ENCODE measurements around the gene TEN1.

TEN1 gene

DNA sequence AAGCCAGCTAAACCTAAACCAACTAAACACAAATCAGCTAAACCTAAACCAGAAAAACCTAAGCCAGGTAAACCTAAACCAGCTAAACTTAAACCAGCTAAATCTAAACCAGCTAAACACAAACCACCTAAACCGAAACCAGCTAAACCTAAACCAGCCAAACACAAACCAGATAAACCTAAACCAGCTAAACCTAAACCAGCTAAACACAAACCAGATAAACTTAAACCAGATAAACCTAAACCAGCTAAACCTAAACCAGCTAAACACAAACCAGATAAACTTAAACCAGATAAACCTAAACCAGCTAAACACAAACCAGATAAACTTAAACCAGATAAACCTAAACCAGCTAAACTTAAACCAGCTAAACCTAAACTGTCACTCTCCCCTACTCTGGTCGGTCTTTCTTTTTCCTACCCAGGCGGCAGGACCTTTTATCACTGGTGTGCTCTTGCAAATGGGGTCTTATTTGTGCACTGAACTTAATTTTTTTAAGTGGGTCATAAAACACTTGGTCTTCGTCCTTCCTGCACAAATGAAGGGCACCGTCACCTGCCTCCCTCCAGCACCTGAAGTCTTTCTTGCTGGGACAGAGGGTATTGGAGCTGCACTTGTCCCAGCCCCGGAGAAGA, 40.9 kb downstream of the TEN1 start:
- no peak overlapping the region for H3K4me3 ChIP-seq (ENCODE audit: low read length)
- H3K27me3 ChIP-seq (ENCODE audit: insufficient read depth, low read length) = no peaks in the 10 kb centered on the region
- no peak overlapping the region for H3K27ac ChIP-seq (ENCODE audit: low read depth, low read length)
- no peaks in the 10 kb centered on the region for H3K36me3 ChIP-seq (ENCODE audit: insufficient read depth, low read length)
- no peaks in the 10 kb centered on the region for H3K9me3 ChIP-seq (ENCODE audit: insufficient read depth, low read depth, low read length)
- H3K4me1 ChIP-seq (ENCODE audit: insufficient read depth, low read length) = no peaks in the 10 kb centered on the region
- no peak overlapping the region for H3K9ac ChIP-seq (ENCODE audit: low read depth, low read length)
- 89% methylated on average over 6 of the region's 6 CpGs for whole genome bisulfite sequencing

GRCh38 chr17:76022285-76022684, 43.2 kb downstream of the TEN1 start:
- no peak overlapping the region for H3K4me3 ChIP-seq (ENCODE audit: low read length)
- no peaks in the 10 kb centered on the region for H3K27me3 ChIP-seq (ENCODE audit: insufficient read depth, low read length)
- no peak overlapping the region for H3K9ac ChIP-seq (ENCODE audit: low read depth, low read length)
- H3K4me1 ChIP-seq (ENCODE audit: insufficient read depth, low read length) = no peaks in the 10 kb centered on the region
- H3K36me3 ChIP-seq (ENCODE audit: insufficient read depth, low read length) = no peaks in the 10 kb centered on the region
- no peak overlapping the region for H3K27ac ChIP-seq (ENCODE audit: low read depth, low read length)
- 90% methylated on average over 24 of the region's 24 CpGs for WGBS
- H3K9me3 ChIP-seq (ENCODE audit: insufficient read depth, low read depth, low read length) = no peaks in the 10 kb centered on the region

- no peaks in the 10 kb centered on the region for H3K9me3 ChIP-seq (ENCODE audit: insufficient read depth, low read depth, low read length)
- no peak overlapping the region for H3K4me3 ChIP-seq (ENCODE audit: low read length)
- no peaks in the 10 kb centered on the region for H3K36me3 ChIP-seq (ENCODE audit: insufficient read depth, low read length)
- H3K4me1 ChIP-seq (ENCODE audit: insufficient read depth, low read length) = no peaks in the 10 kb centered on the region
- 94% methylated on average over 27 of the region's 28 CpGs for WGBS
- H3K27ac ChIP-seq (ENCODE audit: low read depth, low read length) = no peak overlapping the region
- H3K27me3 ChIP-seq (ENCODE audit: insufficient read depth, low read length) = no peaks in the 10 kb centered on the region
- no peak overlapping the region for H3K9ac ChIP-seq (ENCODE audit: low read depth, low read length)
Observed at GRCh38 chr17:76022973-76023899, 44.2 kb downstream of the TEN1 start.

DNA sequence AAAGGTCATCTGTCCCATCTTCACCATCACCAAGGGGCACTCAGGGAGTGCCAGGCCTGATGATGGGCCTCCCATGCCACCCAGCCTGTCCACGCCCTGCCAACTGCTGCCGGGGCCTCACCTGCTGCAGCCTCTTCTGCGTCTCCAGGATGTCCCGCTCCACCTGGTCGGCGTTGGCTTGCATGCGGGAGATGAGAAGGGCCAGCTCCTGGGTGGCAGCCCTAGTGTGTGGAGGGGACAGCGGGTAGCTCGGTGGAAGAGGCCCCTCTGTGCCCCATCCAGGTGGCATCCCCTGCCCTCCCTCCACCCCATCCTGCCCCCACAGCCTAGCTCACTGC, 44.8 kb downstream of the TEN1 start:
- 95% methylated on average over 8 of the region's 9 CpGs for WGBS
- no peak overlapping the region for H3K9ac ChIP-seq (ENCODE audit: low read depth, low read length)
- H3K9me3 ChIP-seq (ENCODE audit: insufficient read depth, low read depth, low read length) = no peaks in the 10 kb centered on the region
- no peaks in the 10 kb centered on the region for H3K27me3 ChIP-seq (ENCODE audit: insufficient read depth, low read length)
- no peak overlapping the region for H3K27ac ChIP-seq (ENCODE audit: low read depth, low read length)
- no peaks in the 10 kb centered on the region for H3K4me1 ChIP-seq (ENCODE audit: insufficient read depth, low read length)
- no peaks in the 10 kb centered on the region for H3K36me3 ChIP-seq (ENCODE audit: insufficient read depth, low read length)
- no peak overlapping the region for H3K4me3 ChIP-seq (ENCODE audit: low read length)

GRCh38 chr17:76024353-76024752, 45.3 kb downstream of the TEN1 start:
- Histone ChIP-seq H3K9ac (ENCODE audit: low read depth, low read length) (no peak overlapping the region), H3K4me3 (ENCODE audit: low read length) (no peak overlapping the region), H3K9me3 (ENCODE audit: insufficient read depth, low read depth, low read length) (no peaks in the 10 kb centered on the region), H3K27ac (ENCODE audit: low read depth, low read length) (no peak overlapping the region), H3K36me3 (ENCODE audit: insufficient read depth, low read length) (no peaks in the 10 kb centered on the region), H3K27me3 (ENCODE audit: insufficient read depth, low read length) (no peaks in the 10 kb centered on the region), H3K4me1 (ENCODE audit: insufficient read depth, low read length) (no peaks in the 10 kb centered on the region)
- WGBS = 90% methylated on average over 9 of the region's 9 CpGs

DNA sequence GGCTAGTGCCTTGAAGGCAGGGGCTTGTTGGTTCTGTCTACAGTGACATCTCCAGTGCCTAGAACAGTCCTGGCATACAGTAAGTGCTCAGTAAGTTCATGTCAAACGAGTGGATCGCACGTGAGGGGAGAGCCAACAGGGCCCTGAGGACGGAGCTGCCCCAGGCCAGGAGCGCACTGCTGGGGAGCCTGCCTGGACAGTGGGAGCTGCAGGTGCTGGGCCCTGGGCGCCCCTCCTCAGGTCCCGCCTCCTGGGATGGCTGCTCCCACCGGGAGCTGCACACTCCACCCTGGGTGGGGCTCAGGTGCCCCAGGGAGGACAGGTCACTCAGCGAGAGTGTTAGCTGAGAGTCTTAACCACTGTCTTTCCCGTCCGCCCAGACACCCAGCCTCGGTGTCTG, 46.3 kb downstream of the TEN1 start:
- Histone ChIP-seq H3K4me3 (ENCODE audit: low read length) (no peak overlapping the region), H3K9ac (ENCODE audit: low read depth, low read length) (no peak overlapping the region), H3K36me3 (ENCODE audit: insufficient read depth, low read length) (no peaks in the 10 kb centered on the region), H3K9me3 (ENCODE audit: insufficient read depth, low read depth, low read length) (no peaks in the 10 kb centered on the region), H3K27ac (ENCODE audit: low read depth, low read length) (no peak overlapping the region), H3K27me3 (ENCODE audit: insufficient read depth, low read length) (no peaks in the 10 kb centered on the region), H3K4me1 (ENCODE audit: insufficient read depth, low read length) (peaks cover 6% of the 10 kb centered on the region; the same call in 1 of the 2 replicates)
- 95% methylated on average over 12 of the region's 12 CpGs for WGBS

- H3K4me1 ChIP-seq (ENCODE audit: insufficient read depth, low read length) = peaks cover 6% of the 10 kb centered on the region; the same call in 1 of the 2 replicates
- H3K27me3 ChIP-seq (ENCODE audit: insufficient read depth, low read length) = no peaks in the 10 kb centered on the region
- no peak overlapping the region for H3K4me3 ChIP-seq (ENCODE audit: low read length)
- 92% methylated on average over 15 of the region's 15 CpGs for WGBS
- H3K27ac ChIP-seq (ENCODE audit: low read depth, low read length) = no peak overlapping the region
- no peaks in the 10 kb centered on the region for H3K36me3 ChIP-seq (ENCODE audit: insufficient read depth, low read length)
- H3K9ac ChIP-seq (ENCODE audit: low read depth, low read length) = no peak overlapping the region
- no peaks in the 10 kb centered on the region for H3K9me3 ChIP-seq (ENCODE audit: insufficient read depth, low read depth, low read length)
Observed at GRCh38 chr17:76026714-76027158, 47.7 kb downstream of the TEN1 start.

GRCh38 chr17:76027159-76027839, 48.3 kb downstream of the TEN1 start, which contains the start of gene EVPL:
TSS of gene EVPL (minus strand) at chr17:76027306. CDS start at chr17:76027198, 108 bp downstream.
- peaks cover 6% of the 10 kb centered on the region; the same call in 1 of the 2 replicates for H3K4me1 ChIP-seq (ENCODE audit: insufficient read depth, low read length)
- H3K27ac ChIP-seq (ENCODE audit: low read depth, low read length) = no peak within 1 kb of the TSS
- no peak within 1 kb of the TSS for H3K4me3 ChIP-seq (ENCODE audit: low read length)
- H3K36me3 ChIP-seq (ENCODE audit: insufficient read depth, low read length) = no peaks in the 10 kb centered on the region
- H3K27me3 ChIP-seq (ENCODE audit: insufficient read depth, low read length) = no peaks in the 10 kb centered on the region
- 86% methylated on average over 24 of the region's 24 CpGs for WGBS
- H3K9ac ChIP-seq (ENCODE audit: low read depth, low read length) = no peak within 1 kb of the TSS
- no peaks in the 10 kb centered on the region for H3K9me3 ChIP-seq (ENCODE audit: insufficient read depth, low read depth, low read length)

DNA sequence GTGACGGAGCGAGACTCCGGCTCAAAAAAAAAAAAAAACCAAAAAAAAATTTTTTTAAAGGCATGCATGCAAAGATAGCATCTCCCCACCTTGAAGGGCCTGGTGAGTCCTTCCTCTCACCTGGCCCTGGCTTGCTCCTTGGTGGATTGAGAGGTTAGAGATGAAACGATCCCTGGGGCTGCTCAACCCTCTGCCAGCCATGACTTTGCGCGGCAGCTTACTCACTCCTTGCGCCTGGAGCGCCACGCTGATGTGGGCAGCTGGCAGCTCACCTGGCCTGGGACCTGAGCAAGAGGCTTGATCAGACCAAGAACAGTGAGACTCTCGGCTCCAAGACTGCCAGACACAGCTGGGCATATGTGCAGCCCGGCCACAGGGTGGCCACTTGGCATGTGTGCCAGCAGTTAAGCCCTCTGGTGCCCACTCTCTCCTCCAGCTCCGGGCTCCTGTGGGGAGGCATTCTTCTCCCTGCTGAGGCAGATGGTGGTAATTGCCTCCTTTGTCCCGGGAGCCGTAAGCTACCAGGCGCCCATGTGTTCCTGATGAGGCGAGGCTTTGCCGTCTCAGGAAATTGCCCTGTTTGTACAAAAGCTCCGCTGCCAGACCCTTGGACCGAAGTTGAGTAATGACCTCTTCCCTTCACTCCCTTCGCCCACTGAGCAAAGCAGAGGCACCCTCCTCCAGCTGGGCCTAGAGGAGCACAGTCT, 53.2 kb downstream of the TEN1 start:
- no peaks in the 10 kb centered on the region for H3K27me3 ChIP-seq (ENCODE audit: insufficient read depth, low read length)
- WGBS = 94% methylated on average over 20 of the region's 20 CpGs
- no peak overlapping the region for H3K9ac ChIP-seq (ENCODE audit: low read depth, low read length)

DNA sequence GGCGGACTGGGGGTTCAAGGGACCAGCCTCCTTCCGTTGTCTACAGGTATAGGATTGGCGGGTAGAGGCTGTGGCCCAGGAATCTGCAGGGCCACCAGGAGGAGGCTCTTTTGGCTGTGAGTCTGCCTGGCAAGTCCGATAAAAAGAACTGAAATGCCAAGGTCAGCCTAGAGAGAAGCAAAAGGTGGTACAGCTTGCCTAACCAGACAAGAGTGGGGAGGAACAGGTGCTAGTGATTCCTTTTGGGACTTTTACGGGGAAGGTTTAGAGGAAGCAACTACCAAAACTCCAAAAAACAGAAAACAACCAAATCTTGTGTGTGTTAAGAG, 53.7 kb downstream of the TEN1 start:
- Histone ChIP-seq H3K4me3 (ENCODE audit: low read length) (no peak overlapping the region), H3K36me3 (ENCODE audit: insufficient read depth, low read length) (no peaks in the 10 kb centered on the region), H3K4me1 (ENCODE audit: insufficient read depth, low read length) (peaks cover 14% of the 10 kb centered on the region), H3K9ac (ENCODE audit: low read depth, low read length) (no peak overlapping the region), H3K27ac (ENCODE audit: low read depth, low read length) (no peak overlapping the region), H3K9me3 (ENCODE audit: insufficient read depth, low read depth, low read length) (no peaks in the 10 kb centered on the region), H3K27me3 (ENCODE audit: insufficient read depth, low read length) (no peaks in the 10 kb centered on the region)
- 94% methylated on average over 4 of the region's 5 CpGs for WGBS

More for the DNA sequence above, 53.2 kb downstream of the TEN1 start:
- Histone ChIP-seq H3K4me3 (ENCODE audit: low read length) (no peak overlapping the region), H3K27ac (ENCODE audit: low read depth, low read length) (no peak overlapping the region), H3K4me1 (ENCODE audit: insufficient read depth, low read length) (peaks cover 14% of the 10 kb centered on the region), H3K9me3 (ENCODE audit: insufficient read depth, low read depth, low read length) (no peaks in the 10 kb centered on the region), H3K36me3 (ENCODE audit: insufficient read depth, low read length) (no peaks in the 10 kb centered on the region)
